D721Med (cell line): ENCODE data around the gene CAP2.

Source experiments
- DNase-seq: peaks from one replicate; pipeline ENCODE4 v3.0.0; 2011; ENCODE audit warnings: low spot score; ENCODE audit not compliant: insufficient read length
- FAIRE-seq: peaks from 2 replicates; lab custom pipeline; 2011; peaks lifted over from hg19 to GRCh38; lab: Jason Lieb, UNC
- TF ChIP-seq, protein P1 (sequence below): IDR thresholded peaks from 2 replicates; pipeline ENCODE4 v1.5.1; 2012; ENCODE audit warnings: mild to moderate bottlenecking, control low read depth; ENCODE audit not compliant: insufficient read depth; ENCODE audit errors: missing control alignments

CAP2 gene

DNA sequence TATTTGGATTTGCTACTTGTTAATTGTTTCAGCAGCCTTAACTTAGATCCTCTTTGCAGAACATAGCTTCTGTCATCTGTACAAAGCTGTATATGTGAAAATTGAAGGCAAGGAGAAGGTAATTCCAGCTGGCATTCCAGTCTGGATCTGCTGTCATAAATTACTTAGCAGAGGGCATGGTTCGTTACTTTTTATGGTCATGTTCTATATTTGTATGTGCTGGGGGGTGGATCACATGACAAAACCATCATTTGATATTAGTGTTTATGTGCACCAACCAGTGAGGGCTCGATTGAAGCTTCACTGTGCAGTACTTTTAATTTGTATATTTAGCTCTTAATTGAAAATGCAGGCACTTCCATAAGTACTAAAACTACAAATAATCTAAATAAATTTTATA lies 80.2 kb downstream of the CAP2 start:
- FAIRE-seq: no peak
- no peak for DNase-seq
- TF ChIP-seq, protein P1, sequence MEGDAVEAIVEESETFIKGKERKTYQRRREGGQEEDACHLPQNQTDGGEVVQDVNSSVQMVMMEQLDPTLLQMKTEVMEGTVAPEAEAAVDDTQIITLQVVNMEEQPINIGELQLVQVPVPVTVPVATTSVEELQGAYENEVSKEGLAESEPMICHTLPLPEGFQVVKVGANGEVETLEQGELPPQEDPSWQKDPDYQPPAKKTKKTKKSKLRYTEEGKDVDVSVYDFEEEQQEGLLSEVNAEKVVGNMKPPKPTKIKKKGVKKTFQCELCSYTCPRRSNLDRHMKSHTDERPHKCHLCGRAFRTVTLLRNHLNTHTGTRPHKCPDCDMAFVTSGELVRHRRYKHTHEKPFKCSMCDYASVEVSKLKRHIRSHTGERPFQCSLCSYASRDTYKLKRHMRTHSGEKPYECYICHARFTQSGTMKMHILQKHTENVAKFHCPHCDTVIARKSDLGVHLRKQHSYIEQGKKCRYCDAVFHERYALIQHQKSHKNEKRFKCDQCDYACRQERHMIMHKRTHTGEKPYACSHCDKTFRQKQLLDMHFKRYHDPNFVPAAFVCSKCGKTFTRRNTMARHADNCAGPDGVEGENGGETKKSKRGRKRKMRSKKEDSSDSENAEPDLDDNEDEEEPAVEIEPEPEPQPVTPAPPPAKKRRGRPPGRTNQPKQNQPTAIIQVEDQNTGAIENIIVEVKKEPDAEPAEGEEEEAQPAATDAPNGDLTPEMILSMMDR: no peak

- DNase-seq (no peak), FAIRE-seq (no peak)
- TF ChIP-seq, protein P1: no peak
These were observed 80.9 kb downstream of the CAP2 start for GRCh38 chr6:17474289-17474688.

DNA sequence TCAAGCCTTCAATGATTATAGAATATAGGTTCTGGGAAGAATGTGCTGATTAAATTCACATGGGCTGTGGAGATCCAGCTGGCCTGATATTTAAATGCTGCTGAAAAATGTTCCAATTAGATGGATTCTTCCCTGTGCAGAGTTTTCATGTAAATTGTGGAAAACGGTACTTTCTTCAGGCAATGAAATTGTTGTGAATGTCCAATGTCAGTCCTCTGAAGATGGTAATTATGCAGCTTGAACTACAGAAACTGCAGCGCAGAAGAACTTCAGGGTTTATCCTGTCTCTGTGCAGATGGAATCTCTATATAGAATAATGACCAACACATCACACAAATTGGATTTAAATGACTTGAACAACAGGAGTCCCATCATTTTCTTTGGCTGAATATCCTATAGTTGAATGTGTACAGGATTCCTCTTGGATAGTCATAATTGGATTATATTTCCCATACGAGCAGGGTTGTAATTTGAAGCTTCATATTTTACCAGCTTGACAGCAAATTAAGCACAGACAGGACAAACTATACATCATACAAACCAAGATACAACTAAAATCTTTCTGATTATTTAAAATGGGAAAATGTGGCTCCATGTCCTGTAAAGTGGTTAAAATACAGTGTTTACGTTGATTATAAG lies 82.3 kb downstream of the CAP2 start:
- DNase-seq (no peak), FAIRE-seq (no peak)
- TF ChIP-seq, protein P1: no peak

GRCh38 chr6:17476511-17476910 lies 83.1 kb downstream of the CAP2 start:
- FAIRE-seq (no peak), DNase-seq (no peak)
- TF ChIP-seq, protein P1: no peak

- TF ChIP-seq, protein P1: no peak
- no peak for FAIRE-seq
- no peak for DNase-seq
These were observed 84.0 kb downstream of the CAP2 start for GRCh38 chr6:17477356-17477755.

GRCh38 chr6:17478223-17478907 lies 85.0 kb downstream of the CAP2 start:
- FAIRE-seq (no peak), DNase-seq (no peak)
- TF ChIP-seq, protein P1: no peak

DNA sequence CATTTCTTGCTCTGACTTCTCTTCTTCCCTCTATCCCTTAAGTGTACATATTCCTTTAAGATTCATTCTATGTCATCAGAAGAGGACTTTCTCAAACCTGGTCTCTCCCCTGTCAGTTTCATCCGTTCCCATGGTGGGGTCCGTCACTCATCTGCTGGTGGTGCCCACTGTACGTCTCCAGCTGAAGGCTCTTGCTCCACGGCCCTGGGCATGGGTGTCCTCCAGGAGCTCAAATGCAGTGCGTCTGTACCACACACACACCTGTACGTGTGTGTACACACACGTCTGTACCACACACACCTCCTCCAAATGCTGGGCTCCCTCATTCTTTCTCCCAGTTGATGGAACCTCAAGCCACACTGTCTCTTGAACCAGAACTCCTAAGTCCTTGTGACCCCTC lies 85.6 kb downstream of the CAP2 start:
- TF ChIP-seq, protein P1: no peak
- FAIRE-seq (no peak), DNase-seq (no peak)
